Suppressor macrophage treated with lipopolysaccharide for 1 hour (primary cell): ENCODE results near the gene TCF7L2.
A peak's percentile ranks its signal among the peaks of the same experiment; 100 is the strongest.
"Not testable (repeated sequence)": the region's sequence is repeated elsewhere in the genome, so short reads cannot be mapped to it uniquely, and the experiment has no call there.

Experiments
- DNase-seq, 3 donors: peaks; one replicate each; pipeline ENCODE4 v3.0.0-alpha.2; 2020 to 2022

TCF7L2 gene

DNA sequence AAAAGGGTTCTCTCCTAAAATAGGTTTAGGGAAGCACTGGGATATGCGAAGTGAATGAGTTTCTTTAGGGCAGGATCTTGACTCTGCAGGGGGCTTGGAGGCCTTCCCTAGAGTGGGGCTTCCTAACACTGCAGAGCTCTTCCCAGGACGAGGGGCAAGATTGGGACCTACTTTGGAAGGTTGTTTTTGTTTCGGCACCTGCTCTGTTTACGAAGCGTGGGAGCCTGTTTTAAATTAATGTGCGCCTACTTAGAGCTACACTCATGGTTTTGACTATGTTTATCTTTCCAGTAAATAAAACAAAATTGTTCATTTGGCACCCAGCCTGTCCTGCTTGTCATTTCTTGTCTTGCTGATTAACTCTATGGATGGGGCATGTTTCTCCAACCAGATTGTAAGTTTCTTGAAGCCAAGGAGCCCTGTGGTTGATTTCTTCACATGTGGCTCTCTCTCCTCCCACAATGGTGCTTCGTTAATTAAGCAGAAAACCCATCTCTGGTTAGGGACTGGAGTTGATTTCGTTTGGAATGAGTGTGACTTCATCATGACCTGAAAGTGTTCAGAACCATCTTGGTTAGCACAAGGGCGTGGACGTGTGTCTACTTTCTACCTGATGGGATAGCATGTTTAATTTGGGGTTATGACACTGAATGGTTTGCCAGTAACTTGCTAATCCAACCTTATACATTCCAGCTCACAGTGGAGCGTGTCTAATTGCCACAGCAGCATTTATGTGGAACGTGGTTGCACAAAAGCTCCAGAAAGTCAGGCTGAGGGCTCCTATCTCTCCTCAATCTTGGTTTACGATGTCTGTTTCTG lies 98.1 kb downstream of the TCF7L2 start:
- no peak for DNase-seq

DNA sequence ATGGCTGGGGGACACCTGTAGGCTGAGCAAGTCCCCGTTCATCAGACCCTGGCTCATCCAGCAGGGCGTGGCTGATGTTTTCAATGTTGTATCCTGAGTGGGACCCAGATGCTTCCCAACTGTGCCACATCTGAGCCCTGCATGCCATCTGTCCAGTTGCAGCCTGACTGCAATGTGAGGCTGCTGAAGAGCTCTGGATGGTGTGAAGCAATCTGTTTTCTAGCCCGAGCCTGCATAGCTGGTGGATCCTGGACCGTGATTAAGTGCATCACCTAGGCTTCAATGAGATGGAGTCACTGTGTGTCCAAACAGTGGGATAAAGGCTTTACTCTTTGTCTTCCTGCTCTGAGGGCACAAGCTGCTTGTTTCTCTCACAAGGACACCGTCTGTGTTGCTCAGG lies 99.8 kb downstream of the TCF7L2 start:
- no peak for DNase-seq

DNA sequence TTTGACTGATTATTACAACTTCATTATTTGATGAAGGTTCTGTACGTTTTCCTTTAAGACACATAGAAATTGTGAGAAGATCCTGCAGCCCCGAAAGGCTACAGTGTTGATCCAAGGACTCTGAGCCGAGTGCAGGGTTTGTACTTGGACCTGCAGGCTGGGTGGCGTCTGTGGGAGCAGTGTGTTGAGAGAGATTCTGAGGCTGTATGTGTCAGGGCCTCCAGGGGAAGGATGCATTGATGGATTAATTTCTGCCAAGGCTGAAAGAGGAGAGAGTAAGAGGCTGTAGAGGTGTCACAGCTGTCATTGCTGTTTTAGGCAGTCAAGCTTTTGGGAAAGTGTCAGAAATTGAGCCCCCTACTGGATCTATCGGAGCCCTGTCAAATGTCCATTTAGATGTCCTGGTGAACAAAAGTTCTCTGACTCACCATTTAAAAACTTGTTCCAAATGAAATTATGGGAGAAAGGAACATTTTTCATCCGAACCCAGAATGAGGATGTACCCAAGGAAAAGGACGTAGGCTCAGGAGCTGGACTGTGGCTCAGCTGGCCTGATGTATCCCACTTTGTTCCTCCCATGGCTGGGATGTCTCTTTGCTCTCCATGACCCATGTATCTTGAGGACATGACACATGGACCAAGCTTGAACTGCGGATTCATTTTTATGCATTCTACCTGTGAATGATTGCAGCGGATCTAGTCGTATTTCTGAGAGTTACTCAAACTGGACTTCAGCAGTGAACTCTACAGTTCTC lies 102.2 kb downstream of the TCF7L2 start:
- DNase-seq, result no peak

DNA sequence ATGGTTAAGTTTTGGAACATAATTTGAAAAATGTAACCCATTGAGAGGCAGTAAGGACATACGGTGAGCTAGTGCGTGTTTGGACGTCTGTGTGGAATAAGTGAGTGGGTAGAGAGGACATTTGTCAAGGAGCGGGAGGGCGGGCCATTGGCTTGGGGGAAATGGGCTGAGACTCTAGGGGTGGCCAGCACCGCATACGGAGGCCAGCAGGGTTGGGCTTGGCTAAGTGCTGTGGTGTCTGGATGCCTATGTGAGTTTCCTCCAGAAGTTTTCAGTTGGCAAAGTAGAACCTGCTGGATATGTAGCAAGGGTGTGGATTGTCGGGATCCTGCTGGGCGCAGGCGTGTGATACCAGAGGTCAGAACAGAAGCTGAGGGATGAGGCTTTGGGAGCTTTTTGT lies 103.0 kb downstream of the TCF7L2 start:
- DNase-seq, result no peak

DNA sequence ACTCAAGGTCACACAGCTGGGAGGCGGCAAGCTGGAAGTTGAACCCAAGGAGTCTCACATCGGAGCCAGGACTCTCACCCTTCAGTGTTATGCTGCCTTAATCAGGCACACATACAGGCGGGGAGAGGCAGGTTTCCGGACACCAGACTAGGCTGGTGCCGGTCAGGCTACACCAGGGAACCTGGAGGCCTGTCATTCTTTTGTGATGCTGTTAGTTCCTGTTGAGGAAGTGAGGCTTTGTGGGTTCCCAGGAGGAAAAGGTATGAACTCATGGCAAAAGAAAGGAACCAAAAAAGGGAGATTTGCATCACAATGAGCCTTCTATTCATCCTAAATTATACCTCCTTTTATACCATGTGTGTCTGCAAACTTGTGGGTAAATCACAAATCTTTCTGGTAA lies 103.8 kb downstream of the TCF7L2 start:
- DNase-seq, result no peak

DNA sequence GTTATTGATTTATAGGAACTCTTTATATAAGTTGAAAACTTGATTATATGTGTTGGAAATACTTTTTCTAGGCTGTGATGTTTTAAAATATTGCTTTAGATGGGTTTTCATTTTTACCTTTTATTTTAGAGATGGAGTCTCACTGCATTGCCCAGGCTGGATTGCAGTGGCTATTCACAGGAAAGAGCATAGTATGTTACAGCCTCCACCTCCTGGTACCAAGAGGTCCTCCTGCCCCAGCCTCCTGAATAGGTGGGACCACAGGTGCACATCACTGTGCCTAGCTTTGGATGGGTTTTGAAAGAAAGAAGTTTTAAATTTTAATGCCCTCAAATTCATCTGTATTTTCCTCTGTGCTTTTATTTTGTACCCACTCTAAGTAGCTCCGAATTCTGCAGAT lies 105.4 kb downstream of the TCF7L2 start:
- no peak for DNase-seq

DNA sequence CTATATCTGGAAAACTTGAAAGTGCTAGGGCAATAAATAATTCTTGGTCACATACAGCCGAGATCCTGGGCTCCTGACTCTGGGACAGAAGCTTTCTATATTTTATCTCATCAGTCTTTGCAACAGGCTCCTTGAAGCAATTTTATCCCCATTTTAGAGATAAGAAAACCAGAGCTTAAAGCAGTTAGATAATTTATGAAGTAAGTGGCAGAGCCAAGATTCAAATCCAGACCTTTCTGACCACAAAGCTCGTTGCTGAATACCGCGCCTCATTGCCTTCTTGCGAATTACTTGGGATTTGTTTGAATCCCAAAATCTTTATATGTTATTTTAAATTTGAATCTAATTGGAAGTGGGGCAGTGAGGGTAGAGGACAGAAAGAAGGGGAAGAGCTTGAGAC lies 106.0 kb downstream of the TCF7L2 start:
- DNase-seq, result no peak

DNA sequence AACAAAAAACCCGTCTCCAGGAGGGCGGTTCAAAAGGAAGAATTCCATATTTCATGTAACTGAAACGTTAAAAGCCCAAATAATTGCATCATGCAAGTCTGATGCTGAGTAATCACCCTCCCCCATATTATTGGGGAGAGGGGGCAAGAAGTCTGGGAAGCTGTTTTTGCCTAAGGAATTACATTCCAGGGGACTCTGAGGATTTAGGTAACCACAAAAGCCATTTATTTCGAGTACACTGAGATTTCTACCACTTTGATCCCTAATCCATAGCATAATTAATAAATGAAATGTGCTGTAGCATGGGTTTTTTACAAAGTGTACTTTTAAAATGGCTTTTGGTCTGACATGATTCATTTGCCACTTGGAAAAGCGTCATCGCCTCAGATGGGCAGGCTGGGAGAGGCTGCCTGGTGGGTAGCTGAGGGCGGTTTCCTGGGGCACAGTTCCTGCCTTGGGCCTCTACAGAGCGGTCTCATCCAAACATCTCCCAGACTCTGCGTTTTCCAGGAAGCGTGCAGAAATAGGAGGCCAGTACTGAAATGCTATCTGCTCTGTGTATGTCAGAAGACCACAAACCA lies 106.5 kb downstream of the TCF7L2 start:
- DNase-seq, result peak; percentile 42 to 60 (median 51)

DNA sequence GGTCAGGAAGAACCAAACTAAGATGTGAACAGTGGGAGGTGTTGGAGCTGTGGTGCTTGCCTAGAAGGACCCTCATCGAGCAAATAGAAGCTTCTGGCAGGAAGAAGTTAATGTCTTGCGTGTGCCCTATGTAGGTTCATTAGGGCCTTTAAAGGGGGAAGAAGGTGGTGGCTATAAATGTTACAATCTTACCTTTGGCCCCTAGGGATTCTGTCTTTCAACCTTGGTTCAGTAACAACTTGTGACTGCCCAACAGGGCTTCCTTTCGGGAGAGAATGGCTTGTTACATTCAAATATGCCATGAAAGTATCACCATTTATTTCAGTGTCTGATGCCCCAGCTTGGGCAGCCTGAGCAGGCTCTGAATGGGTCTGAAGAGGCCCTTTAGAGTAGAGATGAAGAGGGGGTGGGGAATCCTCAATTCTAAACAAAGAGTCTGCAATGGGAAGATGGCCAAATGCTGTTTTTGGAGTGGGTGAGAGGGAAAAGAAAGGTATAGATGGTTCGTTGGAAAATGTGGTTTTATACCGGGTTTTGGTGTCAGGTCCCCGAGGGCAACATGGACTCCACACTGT lies 108.0 kb downstream of the TCF7L2 start:
- DNase-seq, result no peak

DNA sequence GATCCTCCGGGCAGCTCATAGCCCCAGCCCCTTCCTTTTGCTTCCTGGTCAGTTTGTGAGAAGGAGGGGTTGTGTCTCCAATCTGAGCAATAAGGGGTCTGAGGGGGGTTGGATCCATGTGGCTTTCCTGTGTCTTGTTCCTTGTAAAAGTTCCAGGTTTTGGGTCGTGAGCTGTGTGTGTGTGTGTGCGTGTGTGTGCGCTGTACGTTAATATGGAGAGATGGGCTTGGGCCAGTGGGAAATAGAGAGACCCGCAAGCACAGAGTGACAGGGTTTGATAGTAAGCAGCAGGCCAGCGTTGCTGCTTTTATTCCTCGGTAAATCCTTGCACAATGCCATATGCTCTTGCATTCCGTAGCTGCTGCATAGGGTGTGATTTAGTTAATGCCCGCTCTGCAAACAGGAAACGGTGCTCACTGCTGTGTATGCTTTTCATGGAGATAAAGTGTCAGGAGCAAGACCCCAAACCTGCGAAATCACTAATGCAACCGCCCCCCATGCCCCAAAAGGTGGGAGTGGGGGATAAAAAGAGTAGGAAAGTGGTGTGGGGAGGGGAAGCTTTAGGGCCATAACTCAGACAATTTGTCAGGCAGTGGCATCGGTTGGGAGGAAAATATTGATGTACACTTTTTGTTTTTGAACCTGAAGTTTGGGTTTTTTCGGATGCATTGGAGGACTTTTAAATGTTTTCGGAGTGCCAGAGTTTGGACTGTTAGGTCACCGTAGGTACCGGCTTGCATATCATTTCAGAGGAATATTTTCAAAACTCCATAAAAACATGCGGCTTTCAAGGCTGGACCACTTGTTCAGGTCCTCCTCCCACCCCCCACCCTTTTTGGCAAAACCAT lies 108.7 kb downstream of the TCF7L2 start:
- no peak for DNase-seq

DNA sequence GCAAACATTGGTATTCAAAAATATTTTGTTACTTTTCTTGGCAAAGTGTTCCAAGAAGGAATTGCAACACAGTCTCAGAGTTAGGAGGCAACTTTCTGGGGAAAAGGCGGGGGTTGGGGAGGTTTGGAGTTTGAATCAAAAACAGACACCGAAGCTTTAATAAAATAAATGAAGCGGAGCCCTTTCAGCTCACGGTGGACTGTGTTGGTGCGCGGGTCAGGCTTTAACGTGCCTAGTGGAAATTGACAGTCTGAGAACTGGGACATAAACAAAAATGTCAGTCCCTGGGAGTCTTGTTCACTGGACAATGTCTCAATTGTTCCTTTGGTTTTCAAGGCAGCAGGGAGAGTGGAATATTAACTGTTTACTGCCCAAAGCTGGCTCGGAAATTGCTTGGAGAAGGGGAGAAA lies 109.3 kb downstream of the TCF7L2 start:
- DNase-seq, result no peak

DNA sequence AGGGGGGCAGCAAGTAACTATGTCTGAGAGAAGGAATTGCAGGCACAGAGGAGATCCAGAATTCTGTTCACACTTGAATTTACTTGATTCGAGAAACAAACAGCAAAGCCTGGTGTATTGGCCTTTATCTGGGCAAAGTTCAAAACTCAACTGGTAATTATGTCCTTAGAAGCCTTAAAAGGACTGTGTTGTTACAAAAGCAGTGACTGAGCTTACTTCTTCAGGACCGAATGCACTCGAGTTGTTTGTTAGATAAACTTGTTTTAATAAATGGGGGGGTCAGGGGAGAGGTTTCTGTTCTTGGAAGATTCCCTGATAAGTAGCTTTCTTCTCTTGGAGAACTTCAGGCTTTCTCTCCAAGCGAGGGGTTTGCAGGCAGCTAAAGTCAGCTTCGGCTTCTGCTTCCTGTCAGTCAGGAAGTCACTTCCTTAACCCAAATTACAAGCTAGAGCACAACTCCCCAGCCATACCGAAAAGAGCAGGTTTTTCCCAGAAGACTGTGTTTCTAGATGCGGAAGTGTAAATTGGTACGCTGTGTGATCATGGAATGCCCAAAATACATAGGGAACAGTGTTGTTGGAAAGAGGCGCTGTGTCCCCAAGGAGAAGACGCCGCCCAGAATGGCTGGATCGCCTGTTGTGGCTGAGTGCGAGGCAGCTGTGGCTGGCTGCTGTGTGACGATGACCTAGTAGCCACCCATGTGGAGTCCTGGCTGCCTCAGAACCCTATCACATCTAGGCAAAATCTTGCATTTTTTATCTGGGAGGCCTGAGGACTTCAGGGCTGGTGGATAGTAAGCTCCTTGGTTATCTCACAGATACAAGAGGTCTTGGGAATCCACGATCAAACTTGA lies 110.4 kb downstream of the TCF7L2 start:
- DNase-seq, result peak; percentile 50 to 58 (median 50)

DNA sequence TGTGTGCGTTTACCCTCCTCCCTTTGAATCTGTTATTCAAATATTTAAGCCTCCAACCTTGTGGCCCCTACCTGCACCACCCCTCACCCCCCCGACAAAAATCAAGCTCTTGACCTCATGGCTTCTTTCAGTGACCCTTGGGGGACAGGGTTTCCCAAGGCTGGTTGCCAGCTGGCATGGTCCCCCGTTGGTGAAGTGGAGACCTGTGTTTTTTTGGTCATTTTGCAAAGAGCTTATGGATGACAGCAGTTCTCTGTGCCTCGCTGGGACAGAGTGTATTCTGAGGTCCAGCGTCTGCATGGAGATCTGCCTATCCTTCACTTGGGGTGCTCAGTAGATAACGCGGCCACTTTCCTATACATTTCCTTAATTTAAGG lies 111.0 kb downstream of the TCF7L2 start:
- no peak for DNase-seq

DNA sequence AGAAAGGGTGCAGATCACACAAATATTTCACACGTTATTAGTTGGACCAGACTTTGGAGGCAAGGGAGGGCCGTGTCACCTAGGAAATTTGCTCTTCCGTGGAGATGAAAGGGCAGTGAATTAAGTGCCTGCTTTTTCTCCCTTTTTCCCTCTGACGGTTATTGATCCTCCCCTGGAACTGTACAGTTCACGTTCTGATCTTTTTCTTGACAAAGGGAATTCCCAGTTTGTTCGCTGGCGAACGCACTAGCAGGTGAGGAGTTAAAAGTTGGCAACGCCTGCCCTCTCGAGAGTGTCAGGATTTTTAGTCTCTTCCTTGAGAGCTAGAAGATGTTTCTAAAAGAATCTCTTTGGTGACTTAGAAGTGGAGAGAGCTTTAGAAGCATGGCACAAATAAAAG lies 111.5 kb downstream of the TCF7L2 start:
- no peak for DNase-seq

DNA sequence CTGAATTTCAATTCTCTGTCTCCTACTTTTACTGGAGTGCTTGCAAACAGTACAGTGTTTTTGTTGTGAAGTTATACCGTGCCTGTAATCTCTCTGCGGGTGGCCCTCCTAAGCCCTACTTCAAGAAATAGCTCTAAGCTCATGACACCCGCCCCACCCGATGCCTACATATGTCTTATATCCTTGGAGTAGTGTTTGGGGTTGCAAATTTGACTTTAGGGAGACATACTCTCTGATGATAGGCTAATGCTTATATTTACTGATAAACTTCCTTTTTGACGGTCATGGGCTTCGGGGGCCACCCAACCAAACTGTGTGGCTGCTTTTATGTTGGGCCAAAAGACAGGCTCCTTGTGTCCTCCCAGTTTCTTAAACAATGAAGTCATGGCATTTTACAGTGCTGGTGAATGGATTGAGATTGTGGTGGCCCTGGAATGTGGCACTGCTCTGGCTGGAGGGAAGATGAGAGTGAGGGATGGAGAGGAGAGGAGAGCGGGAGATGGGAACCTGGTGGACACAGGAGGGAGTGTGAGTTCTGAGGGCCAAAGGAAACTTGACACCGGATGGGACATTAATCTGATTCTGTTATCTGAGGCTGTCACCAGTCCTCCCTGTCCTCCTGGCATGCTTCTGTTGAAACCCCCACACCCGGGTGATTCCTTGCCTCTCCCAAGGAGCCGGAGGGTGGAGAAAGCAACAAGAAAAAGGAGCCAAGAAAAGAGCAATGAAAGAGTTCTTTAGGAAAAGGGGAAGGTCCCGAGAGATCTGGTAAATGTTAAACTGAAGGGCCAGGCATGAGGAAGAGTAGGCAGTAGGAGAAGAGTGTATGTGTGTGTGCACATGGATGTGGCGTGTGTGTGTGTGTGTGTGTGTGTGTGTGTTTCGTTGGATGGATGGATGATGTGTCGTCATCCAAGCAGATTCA lies 113.3 kb downstream of the TCF7L2 start:
- no peak for DNase-seq

DNA sequence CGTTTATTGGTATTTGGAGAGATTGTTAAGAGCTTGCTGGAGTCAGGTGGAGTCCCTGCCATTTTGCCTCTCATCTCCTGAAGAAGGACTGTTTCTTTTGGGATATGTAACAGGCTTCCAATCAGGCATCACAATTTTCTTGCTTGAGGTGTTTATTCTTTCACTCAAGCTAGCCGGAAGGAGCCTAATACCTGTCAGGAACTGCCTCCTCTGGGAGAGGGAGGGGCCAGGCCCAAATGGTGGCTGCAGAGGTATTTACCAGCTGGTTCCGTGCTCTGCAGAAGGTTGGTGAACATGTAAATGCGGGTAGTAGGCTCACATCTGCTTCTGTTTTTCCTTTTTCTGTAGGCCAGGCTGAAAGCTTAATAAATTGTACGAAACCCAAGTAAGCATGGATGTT lies 114.0 kb downstream of the TCF7L2 start:
- no peak for DNase-seq

DNA sequence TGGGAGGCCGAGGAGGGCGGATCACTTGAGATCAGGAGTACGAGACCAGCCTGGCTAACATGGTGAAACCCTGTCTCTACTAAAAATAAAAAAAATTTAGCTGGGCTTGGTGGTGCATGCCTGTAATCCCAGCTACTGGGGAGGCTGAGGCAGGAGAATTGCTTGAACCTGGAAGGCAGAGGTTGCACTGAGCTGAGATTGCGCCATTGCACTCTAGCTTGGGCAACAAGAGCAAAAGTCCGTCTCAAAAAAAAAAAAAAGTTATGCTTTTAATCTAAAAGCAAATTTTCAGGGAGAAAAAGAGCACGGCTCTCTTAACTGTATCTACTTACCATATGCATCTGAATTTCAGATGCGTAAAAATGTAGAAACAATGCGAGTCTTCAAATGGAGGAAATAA lies 116.1 kb downstream of the TCF7L2 start:
- DNase-seq, result not testable (repeated sequence)

DNA sequence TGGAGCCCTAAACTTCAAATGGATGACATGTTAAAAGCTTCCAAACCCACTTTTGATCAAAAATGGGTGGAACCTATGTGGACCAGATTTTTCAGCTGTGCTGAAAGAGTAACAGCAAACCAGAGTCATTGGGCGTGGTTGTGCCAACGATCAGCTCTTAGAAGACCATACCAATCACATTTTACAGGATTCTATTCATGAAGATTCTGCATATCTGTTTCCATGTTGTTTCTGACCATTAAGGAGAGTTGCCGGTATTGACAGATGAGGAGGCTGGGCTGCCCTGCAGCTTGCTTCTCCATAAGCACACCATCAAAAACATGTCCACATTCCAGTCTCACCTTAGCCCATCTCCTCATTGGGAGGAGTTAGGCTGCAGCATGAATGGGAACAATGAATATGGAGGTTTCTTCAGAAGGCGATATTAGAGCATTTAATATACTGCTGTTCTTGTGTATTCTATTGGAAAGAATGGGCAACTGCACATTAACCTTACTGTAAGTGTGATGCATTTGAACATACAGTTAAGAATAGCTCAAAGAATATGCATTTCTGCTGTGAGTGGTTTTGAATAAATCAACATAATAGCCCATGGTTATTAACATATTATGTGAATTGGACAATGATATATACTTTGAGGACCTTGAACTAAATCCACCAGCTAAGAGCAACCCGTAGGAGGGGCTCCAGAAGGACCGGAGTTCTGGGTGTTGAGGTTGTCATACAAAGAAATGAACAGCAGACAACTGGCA lies 116.7 kb downstream of the TCF7L2 start:
- DNase-seq, result no peak

DNA sequence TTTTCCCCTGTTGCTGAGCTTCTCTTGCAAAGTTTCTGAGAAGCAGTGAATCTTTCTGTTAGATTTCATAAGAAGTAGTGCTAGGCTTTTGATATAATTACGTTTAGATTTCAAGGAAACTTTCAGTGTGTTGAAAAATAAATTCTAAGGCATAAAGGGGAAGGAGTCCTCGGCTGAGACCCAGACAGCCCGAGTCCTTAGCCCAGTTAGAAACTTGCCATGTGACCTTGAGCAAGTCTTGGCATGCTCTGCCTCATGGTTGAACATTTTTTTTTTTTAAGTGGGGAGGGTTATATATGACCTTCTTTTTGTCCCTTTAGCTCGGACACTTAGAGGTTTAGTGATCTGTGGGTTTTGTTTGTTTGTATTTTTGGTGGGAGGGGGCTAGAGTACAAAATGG lies 117.5 kb downstream of the TCF7L2 start:
- DNase-seq, result peak; percentile 30 to 49 (median 41)
